Measurements from ENCODE around the gene CDAN1.
A peak's percentile ranks its signal among the peaks of the same experiment; 100 is the strongest.

Gene CDAN1

DNA sequence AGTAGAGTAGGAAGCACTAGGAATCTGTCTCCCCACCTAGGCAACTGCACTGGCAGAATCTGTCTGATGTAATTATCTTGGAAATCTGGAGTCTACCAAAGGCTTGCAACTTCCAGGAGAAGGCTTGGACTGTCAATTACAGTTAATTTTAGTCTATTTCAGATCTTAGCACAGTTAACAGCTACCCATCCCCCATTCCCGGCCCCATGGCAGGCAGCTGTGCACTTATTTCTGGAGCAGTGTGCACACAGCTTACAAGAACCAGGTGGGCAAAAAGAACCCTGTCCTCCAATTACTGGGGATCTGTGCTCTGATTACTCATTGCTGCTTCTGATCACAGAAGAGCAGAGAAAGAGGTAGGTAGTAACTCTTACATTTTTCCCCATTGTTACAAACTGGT, 12.3 kb upstream of the CDAN1 start:
- H3K27me3 Mint-ChIP-seq: no peaks in the 10 kb centered on the region
- H3K9me3 Mint-ChIP-seq: peaks cover 5% of the 10 kb centered on the region
- peaks cover 44% of the 10 kb centered on the region for H3K36me3 Mint-ChIP-seq
- H3K4me1 Mint-ChIP-seq: no peaks in the 10 kb centered on the region
- no peak for DNase-seq (ENCODE audit: low spot score in 2 of 2)
- H3K27ac Mint-ChIP-seq: no peak overlapping the region
- H3K4me3 Mint-ChIP-seq: no peak overlapping the region
- ATAC-seq (ENCODE audit: low read depth): no peak

DNA sequence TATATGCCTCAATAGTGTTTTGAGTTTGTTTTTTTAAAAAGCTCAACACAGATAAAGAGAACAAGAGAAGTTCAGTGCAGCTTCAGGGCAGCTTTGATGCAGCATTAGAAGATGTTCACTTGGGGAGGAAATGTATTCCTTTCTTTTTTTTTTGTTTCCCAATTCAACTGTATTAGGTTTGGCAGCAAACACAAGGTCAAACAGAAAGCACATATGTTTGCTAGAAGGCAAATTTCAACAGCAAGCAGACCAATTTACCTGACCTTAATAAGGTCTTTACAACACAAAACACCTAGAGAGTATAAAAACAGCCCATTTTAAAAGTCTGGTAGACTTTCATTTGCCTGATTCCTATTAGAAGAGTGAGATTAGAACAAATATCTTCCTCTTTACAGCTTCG, 7.3 kb upstream of the CDAN1 start:
- no peak for ATAC-seq (ENCODE audit: low read depth)
- H3K27ac Mint-ChIP-seq: no peak overlapping the region
- H3K36me3 Mint-ChIP-seq: peaks cover 11% of the 10 kb centered on the region
- H3K9me3 Mint-ChIP-seq: no peaks in the 10 kb centered on the region
- H3K27me3 Mint-ChIP-seq: no peaks in the 10 kb centered on the region
- no peak for DNase-seq (ENCODE audit: low spot score in 2 of 2)
- H3K4me3 Mint-ChIP-seq: no peak overlapping the region
- no peaks in the 10 kb centered on the region for H3K4me1 Mint-ChIP-seq

- Mint-ChIP-seq H3K4me1 (peaks cover 3% of the 10 kb centered on the region), H3K27me3 (no peaks in the 10 kb centered on the region), H3K9me3 (no peaks in the 10 kb centered on the region), H3K4me3 (no peak overlapping the region), H3K36me3 (peaks cover 11% of the 10 kb centered on the region), H3K27ac (no peak overlapping the region)
- ATAC-seq (ENCODE audit: low read depth) (no peak), DNase-seq (ENCODE audit: low spot score in 2 of 2) (no peak)
Measured at GRCh38 chr15:42742149-42742548, 5.2 kb upstream of the CDAN1 start.

DNA sequence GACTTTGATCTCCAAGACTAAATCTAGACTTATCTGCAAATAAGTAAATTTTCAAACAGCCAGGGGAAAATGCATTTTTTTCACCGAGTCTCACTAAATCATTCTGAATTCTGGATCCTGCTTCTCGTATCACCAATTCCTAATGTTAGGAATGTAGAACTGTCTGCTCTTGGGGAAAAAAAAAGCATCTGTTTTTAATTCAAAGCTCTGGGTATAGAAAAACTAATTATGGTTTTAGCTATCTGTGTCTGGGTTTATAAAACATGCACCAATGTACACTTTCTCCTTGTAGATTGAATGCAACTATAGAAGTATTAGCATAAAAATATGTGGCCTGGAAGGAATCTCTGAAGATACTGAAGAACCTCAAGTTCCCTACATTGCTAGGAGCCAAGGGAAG, 4.8 kb upstream of the CDAN1 start:
- H3K9me3 Mint-ChIP-seq: no peaks in the 10 kb centered on the region
- H3K4me1 Mint-ChIP-seq: peaks cover 3% of the 10 kb centered on the region
- H3K27me3 Mint-ChIP-seq: no peaks in the 10 kb centered on the region
- no peak overlapping the region for H3K4me3 Mint-ChIP-seq
- ATAC-seq (ENCODE audit: low read depth) (no peak), DNase-seq (ENCODE audit: low spot score in 2 of 2) (no peak)
- peaks cover 11% of the 10 kb centered on the region for H3K36me3 Mint-ChIP-seq
- no peak overlapping the region for H3K27ac Mint-ChIP-seq

DNA sequence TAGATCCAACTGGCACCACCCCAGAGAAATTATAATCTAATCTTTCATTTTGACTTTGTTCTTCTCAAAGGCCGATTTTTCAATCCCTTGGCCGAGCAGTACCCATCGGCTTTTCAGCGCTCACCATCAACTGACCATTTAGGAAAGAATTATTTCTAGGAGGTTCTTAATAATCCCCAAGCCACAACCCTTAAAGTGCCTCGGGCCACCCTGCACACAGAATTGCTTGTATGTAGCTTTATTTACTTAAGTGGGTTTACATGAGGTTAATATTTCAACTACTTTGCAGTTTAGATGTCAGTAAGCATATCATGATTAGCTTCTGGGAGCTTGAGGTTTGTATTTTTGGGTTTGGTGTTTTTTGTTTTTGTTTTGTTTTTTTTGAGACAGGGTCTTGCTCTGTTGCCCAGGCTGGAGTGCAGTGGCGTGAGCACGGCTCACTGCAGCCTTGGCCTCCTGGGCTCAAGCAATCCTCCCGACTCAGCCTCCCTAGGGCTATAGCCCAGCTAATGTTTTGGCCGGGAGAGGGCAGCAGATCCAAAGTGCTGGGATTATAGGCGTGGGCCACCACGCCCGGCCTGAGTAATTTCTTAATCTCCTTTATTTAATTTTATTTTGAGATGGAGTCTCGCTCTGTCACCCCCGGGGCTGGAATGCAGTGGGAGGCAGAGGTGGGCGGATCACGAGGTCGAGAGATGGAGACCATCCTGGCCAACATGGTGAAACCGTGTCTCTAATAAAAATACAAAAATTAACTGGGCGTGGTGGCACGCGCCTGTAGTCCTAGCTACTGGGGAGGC, 801 bp upstream of the CDAN1 start:
- Mint-ChIP-seq H3K4me3 (peak overlapping the region; percentile 81), H3K9me3 (no peaks in the 10 kb centered on the region), H3K4me1 (peaks cover 11% of the 10 kb centered on the region), H3K36me3 (peaks cover 2% of the 10 kb centered on the region), H3K27ac (peak overlapping the region; percentile 63), H3K27me3 (no peaks in the 10 kb centered on the region)
- no peak for DNase-seq (ENCODE audit: low spot score in 2 of 2)
- ATAC-seq (ENCODE audit: low read depth): no peak

DNA sequence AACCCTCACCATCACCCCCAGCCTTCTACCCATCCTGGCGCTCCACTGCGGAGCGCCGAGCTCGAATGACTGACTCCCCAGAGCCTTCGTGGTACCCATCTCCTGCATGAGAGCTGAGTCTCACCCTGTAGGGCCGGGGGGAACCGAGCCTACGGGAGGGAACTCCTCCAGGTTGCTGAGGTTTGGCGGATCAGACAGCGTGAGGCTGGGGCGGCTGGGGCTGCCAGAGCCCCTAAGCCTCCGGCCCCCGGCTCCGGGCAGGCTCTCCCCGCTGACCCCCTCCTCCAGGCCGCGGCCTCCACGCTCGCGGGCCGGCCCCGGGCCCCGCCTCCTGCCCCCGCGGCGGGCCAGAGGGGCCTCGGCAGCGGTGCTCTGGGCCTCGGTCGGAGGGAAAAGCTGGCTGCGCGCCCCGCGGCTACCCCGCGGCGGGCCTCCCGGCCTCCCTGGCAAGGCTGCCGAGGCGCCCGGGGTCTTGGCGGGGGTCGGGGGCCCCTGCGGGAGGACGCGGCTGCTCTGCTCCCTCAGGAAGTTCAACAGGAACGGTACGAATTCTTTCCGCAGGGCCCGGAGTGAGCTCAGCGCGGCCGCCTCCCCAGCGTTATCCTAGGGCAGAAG, 643 bp downstream of the CDAN1 start:
- H3K27ac Mint-ChIP-seq: peak overlapping the region; percentile 47
- ATAC-seq (ENCODE audit: low read depth): no peak

GRCh38 chr15:42735382-42736165, 1.4 kb downstream of the CDAN1 start:
- ATAC-seq (ENCODE audit: low read depth): no peak
- peak overlapping the region; percentile 74 for H3K4me3 Mint-ChIP-seq
- H3K36me3 Mint-ChIP-seq: peaks cover 14% of the 10 kb centered on the region
- no peaks in the 10 kb centered on the region for H3K9me3 Mint-ChIP-seq
- peak overlapping the region; percentile 47 for H3K27ac Mint-ChIP-seq
- no peaks in the 10 kb centered on the region for H3K27me3 Mint-ChIP-seq
- no peak for DNase-seq (ENCODE audit: low spot score in 2 of 2)
- H3K4me1 Mint-ChIP-seq: peaks cover 11% of the 10 kb centered on the region

More for the DNA sequence above, 643 bp downstream of the CDAN1 start:
- H3K4me3 Mint-ChIP-seq: peak overlapping the region; percentile 81
- peaks cover 10% of the 10 kb centered on the region for H3K36me3 Mint-ChIP-seq
- H3K27me3 Mint-ChIP-seq: no peaks in the 10 kb centered on the region
- peaks cover 11% of the 10 kb centered on the region for H3K4me1 Mint-ChIP-seq
- H3K9me3 Mint-ChIP-seq: no peaks in the 10 kb centered on the region
- DNase-seq (ENCODE audit: low spot score in 2 of 2): peak in 1 of 2 donors; percentile 40

- peaks cover 17% of the 10 kb centered on the region for H3K36me3 Mint-ChIP-seq
- peak overlapping the region; percentile 60 for H3K4me3 Mint-ChIP-seq
Measured at GRCh38 chr15:42734076-42734672, 2.8 kb downstream of the CDAN1 start.

GRCh38 chr15:42733027-42733426, 3.9 kb downstream of the CDAN1 start:
- no peak for ATAC-seq (ENCODE audit: low read depth)
- H3K27ac Mint-ChIP-seq: no peak overlapping the region

More at GRCh38 chr15:42734076-42734672, 2.8 kb downstream of the CDAN1 start:
- no peak for ATAC-seq (ENCODE audit: low read depth)
- DNase-seq (ENCODE audit: low spot score in 2 of 2): no peak
- no peaks in the 10 kb centered on the region for H3K27me3 Mint-ChIP-seq
- H3K4me1 Mint-ChIP-seq: peaks cover 11% of the 10 kb centered on the region
- peak overlapping the region; percentile 23 for H3K27ac Mint-ChIP-seq
- H3K9me3 Mint-ChIP-seq: no peaks in the 10 kb centered on the region

GRCh38 chr15:42732095-42732827, 4.7 kb downstream of the CDAN1 start:
- Mint-ChIP-seq H3K36me3 (peaks cover 22% of the 10 kb centered on the region), H3K4me1 (peaks cover 7% of the 10 kb centered on the region), H3K4me3 (no peak overlapping the region), H3K9me3 (no peaks in the 10 kb centered on the region), H3K27ac (no peak overlapping the region), H3K27me3 (no peaks in the 10 kb centered on the region)
- ATAC-seq (ENCODE audit: low read depth): no peak
- no peak for DNase-seq (ENCODE audit: low spot score in 2 of 2)

More at GRCh38 chr15:42733027-42733426, 3.9 kb downstream of the CDAN1 start:
- Mint-ChIP-seq H3K4me3 (no peak overlapping the region), H3K36me3 (peaks cover 21% of the 10 kb centered on the region), H3K4me1 (peaks cover 11% of the 10 kb centered on the region), H3K9me3 (no peaks in the 10 kb centered on the region), H3K27me3 (no peaks in the 10 kb centered on the region)
- no peak for DNase-seq (ENCODE audit: low spot score in 2 of 2)

GRCh38 chr15:42731461-42731860, 5.5 kb downstream of the CDAN1 start:
- H3K27me3 Mint-ChIP-seq: no peaks in the 10 kb centered on the region
- H3K4me1 Mint-ChIP-seq: peaks cover 7% of the 10 kb centered on the region
- no peak overlapping the region for H3K4me3 Mint-ChIP-seq
- ATAC-seq (ENCODE audit: low read depth): no peak
- no peak overlapping the region for H3K27ac Mint-ChIP-seq
- no peak for DNase-seq (ENCODE audit: low spot score in 2 of 2)
- H3K9me3 Mint-ChIP-seq: no peaks in the 10 kb centered on the region
- peaks cover 27% of the 10 kb centered on the region for H3K36me3 Mint-ChIP-seq

- peaks cover 5% of the 10 kb centered on the region for H3K4me1 Mint-ChIP-seq
- H3K27ac Mint-ChIP-seq: no peak overlapping the region
- ATAC-seq (ENCODE audit: low read depth) (no peak), DNase-seq (ENCODE audit: low spot score in 2 of 2) (no peak)
- H3K9me3 Mint-ChIP-seq: no peaks in the 10 kb centered on the region
- H3K27me3 Mint-ChIP-seq: no peaks in the 10 kb centered on the region
- H3K4me3 Mint-ChIP-seq: no peak overlapping the region
- peaks cover 30% of the 10 kb centered on the region for H3K36me3 Mint-ChIP-seq
Measured at GRCh38 chr15:42730536-42730935, 6.4 kb downstream of the CDAN1 start.

GRCh38 chr15:42730135-42730534, 6.8 kb downstream of the CDAN1 start:
- H3K27ac Mint-ChIP-seq: no peak overlapping the region
- H3K4me3 Mint-ChIP-seq: no peak overlapping the region

More at GRCh38 chr15:42730135-42730534, 6.8 kb downstream of the CDAN1 start:
- DNase-seq (ENCODE audit: low spot score in 2 of 2) (no peak), ATAC-seq (ENCODE audit: low read depth) (no peak)
- no peaks in the 10 kb centered on the region for H3K9me3 Mint-ChIP-seq
- H3K27me3 Mint-ChIP-seq: no peaks in the 10 kb centered on the region
- H3K36me3 Mint-ChIP-seq: peaks cover 35% of the 10 kb centered on the region
- peaks cover 2% of the 10 kb centered on the region for H3K4me1 Mint-ChIP-seq

All from memory B cell (primary cell).